Left renal cortex interstitium (tissue), 4 donors: ENCODE results near the gene ITSN1. TPM values are rescaled to one million over a fixed set of nuclear protein-coding genes. Genes with fewer than 3 reads are reported as not detected.

ENCODE experiments used
- DNase-seq, 4 donors: peaks; one replicate each; pipeline ENCODE4 v3.0.0-alpha.2; 2013; ENCODE audit warnings: low read depth in 4 of 4, low spot score in 2 of 4, missing footprints in 1 of 4
- polyA plus RNA-seq, 4 donors: library from polyadenylated mRNA; unstranded; fragments of 120-200 nt; gene quantifications; one replicate each; pipeline ENCODE4 v1.2.1, GENCODE V29; 2013; ENCODE audit not compliant: insufficient read length in 4 of 4

The ITSN1 gene
- polyA plus RNA-seq, 4 donors = 36.8 to 57.2 (median 46.8) TPM

DNA sequence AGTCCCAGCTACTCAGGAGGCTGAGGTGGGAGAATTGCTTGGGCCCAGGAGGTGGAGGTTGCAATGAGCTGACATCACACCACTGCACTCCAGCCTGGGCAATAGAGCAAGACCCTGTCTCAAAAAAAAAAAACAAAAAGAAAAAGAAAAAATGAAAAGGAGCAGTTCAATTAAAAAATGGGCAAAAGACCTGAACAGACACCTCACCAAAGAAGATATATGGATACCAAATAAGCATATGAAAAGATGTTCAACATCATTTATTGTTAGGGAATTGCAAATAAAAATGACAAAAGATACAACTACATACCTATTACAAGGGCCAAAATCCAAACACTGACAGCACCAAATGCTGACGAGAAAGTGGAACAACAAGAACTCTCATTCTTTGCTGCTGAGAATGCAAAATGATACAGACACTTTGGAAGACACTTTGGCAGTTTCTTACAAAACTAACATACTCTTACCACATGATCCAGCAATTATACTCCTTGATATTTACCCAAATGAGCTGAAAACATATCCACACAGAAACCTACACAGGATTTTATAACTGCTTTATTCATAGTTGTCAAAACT, 302.0 kb downstream of the ITSN1 start:
- no peak for DNase-seq

DNA sequence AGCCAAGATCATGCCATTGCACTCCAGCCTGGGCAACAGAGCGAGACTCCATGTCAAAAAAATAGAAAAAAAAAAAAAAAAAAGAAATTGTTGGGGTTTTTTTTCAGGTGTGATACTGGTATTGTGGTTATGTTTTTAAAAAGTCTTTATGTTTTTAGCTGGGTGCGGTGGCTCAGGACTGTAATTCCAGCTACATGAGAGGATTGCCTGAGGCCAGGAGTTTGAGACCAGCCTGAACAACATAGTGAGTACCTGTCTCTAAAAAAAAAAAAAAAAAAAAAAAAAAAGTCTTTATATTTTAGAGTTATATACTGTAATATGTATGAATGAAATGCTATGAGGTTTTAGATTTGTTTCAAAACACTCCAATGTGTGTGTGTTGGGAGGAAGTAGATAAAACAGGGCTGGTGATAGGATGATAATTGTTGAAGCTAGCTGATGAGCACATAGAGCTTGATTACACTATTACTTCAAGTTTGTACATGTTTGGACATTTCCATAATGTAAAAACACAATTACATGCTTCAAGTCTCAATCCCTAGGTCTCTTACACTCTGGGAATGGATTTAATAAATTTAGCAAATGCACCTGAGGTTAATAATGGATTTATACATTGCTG, 303.5 kb downstream of the ITSN1 start:
- no peak for DNase-seq

DNA sequence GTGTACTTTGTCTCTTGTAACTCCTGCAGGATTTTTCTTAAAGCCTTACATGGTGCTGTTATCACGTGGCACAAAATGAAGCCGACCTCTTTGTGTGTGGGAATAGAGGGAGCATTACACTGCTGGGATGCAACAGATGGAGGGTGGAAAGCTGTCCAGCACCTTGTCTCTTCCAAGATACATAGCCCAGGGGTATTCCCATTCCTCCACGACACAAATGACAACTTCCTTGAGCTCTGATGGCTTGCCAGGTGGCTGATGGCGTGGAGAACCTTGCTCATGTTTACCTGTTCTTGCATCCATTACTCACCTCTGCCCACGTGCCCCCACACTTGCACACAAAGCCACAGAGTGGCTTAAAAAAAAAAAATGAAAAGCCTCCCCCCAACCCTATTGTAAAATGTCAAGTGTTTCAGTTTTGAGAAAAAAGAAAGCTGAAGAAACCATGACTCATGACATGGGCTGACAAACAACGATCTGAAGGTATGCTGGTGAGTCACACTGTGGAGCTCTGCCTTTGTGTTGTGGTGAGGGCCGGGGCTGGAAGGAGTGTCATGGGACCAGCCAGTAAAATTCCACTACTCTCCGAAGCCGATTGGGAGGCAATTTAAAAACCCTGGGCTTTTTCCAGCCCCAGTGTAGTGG, 305.3 kb downstream of the ITSN1 start:
- DNase-seq = no peak

DNA sequence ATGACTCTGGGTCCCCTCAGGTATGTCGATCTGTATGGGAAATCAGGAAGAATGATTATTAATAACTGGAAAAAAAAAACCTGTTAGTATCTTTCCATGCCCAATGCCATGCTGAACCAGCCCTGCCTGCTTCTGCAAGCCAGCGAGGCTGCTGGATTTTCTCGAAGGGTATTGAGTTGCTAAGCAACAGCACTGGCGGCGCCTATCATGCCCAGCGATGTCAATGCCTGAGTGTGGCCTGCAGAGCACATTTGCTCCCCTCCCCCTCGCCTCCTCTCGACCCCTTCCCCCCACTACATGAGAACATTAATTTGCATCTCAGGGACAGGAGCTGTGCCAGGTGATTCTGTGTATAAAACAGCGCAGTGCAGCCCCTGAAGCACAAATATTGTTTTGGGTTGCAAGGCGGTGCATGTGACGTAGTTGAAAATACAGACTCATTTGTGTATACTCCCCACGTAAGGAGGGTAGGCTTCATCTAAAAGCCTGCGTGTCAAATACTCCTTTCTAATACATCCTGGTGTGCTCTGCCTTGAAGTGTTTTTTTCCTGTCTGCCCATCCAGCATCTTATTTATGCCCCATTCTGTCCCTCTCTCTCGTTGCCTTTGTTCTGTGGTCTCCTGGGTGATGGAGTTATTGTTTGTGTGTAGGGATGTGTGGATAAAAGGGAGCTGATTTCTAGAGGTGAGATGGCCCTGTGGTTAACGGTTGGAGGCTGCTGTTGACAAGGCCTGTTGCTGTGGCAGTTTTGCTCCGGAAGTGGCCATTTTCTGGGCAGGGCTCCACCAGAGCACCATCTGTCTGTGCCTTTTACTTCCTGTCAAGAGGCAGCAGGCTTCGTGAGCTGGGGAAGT, 306.0 kb downstream of the ITSN1 start:
- no peak for DNase-seq

DNA sequence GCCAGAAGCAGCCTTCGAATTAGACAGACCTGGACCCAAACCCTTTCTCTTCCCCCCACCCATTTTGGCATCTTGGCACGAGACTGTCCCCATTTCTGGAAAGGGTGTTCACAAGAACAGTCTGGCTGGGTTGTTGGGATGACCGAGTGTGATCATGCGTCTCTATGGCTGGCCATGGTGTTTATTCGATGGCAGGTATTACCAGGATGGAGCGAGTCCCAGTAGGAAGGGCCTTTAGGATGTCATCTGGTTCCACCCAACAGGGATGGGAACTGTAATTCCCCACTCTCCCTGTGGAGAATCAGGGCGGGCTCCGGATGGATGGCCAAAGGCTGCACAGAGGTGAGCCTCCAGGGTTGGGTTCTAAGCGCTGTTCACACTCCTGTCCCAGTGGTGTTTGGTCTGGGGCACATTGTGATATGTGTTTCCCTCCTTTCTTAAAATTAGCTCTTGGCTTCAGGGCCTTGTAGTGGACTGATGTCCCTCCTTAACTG, 306.7 kb downstream of the ITSN1 start:
- no peak for DNase-seq

Other genes starting within 250 kb of the ITSN1 start
- gene IFNGR2, start 239.1 kb upstream of the ITSN1 start, polyA plus RNA-seq = 10 to 100 TPM; 70.1 to 88.0 (median 80.2) TPM
- 10 to 100 TPM; 49.1 to 85.3 (median 56.4) TPM for gene TMEM50B, start 162.5 kb upstream of the ITSN1 start, polyA plus RNA-seq
- 1 to 10 TPM; 4.3 to 6.1 (median 5.6) TPM for gene DNAJC28, start 150.8 kb upstream of the ITSN1 start, polyA plus RNA-seq
- gene GART, start 100.4 kb upstream of the ITSN1 start, polyA plus RNA-seq = 10 to 100 TPM; 63.2 to 95.0 (median 75.1) TPM
- 100 to 1,000 TPM; 259 to 402 (median 330) TPM for gene SON, start 99.5 kb upstream of the ITSN1 start, polyA plus RNA-seq
- gene DONSON, start 53.8 kb upstream of the ITSN1 start, polyA plus RNA-seq = 10 to 100 TPM; 27.9 to 48.2 (median 35.8) TPM
- gene CRYZL1, start 760 bp upstream of the ITSN1 start, polyA plus RNA-seq = 10 to 100 TPM; 54.8 to 79.4 (median 60.6) TPM